ENCODE results near the gene ZNF441.
"Not testable (repeated sequence)": the region's sequence is repeated elsewhere in the genome, so short reads cannot be mapped to it uniquely, and the experiment has no call there.

ZNF441 gene

GRCh38 chr19:11766597-11767591 lies at the start of gene ZNF441:
Gene ZNF441 (plus strand): TSS chr19:11767000. CDS start chr19:11767194, 194 bp downstream.
- peak; percentile 96 to 97 for DNase-seq

- DNase-seq = no peak
These were observed 45.1 kb upstream of the ZNF441 start for GRCh38 chr19:11721681-11722080.

GRCh38 chr19:11722414-11722813 lies 44.4 kb upstream of the ZNF441 start:
- DNase-seq = no peak

GRCh38 chr19:11729586-11729985 lies 37.2 kb upstream of the ZNF441 start:
- DNase-seq = no peak

GRCh38 chr19:11735375-11735774 lies 31.4 kb upstream of the ZNF441 start:
- no peak for DNase-seq

GRCh38 chr19:11736696-11737095 lies 30.1 kb upstream of the ZNF441 start:
- DNase-seq = no peak

- DNase-seq = peak in 1 of 2 donors; percentile 32
These were observed 28.6 kb upstream of the ZNF441 start for GRCh38 chr19:11737964-11738745.

GRCh38 chr19:11738746-11739620 lies 27.8 kb upstream of the ZNF441 start, which contains the start of gene ZNF823:
Gene ZNF823 (minus strand): TSS chr19:11738946. CDS start chr19:11738819, 127 bp downstream.
- peak; percentile 96 to 99 for DNase-seq

GRCh38 chr19:11745869-11746268 lies 20.9 kb upstream of the ZNF441 start:
- no peak for DNase-seq

GRCh38 chr19:11747277-11747676 lies 19.5 kb upstream of the ZNF441 start:
- DNase-seq = no peak

- DNase-seq = no peak
These were observed 17.0 kb upstream of the ZNF441 start for GRCh38 chr19:11749751-11750150.

- no peak for DNase-seq
These were observed 14.5 kb upstream of the ZNF441 start for GRCh38 chr19:11752244-11752736.

GRCh38 chr19:11754663-11755062 lies 12.1 kb upstream of the ZNF441 start:
- DNase-seq = no peak

- no peak for DNase-seq
These were observed 9.8 kb upstream of the ZNF441 start for GRCh38 chr19:11756965-11757364.

- no peak for DNase-seq
These were observed 7.0 kb upstream of the ZNF441 start for GRCh38 chr19:11759805-11760204.

- DNase-seq = no peak
These were observed 3.7 kb upstream of the ZNF441 start for GRCh38 chr19:11763117-11763516.

- no peak for DNase-seq
These were observed 3.2 kb upstream of the ZNF441 start for GRCh38 chr19:11763611-11764010.

- DNase-seq = no peak
These were observed 883 bp downstream of the ZNF441 start for GRCh38 chr19:11767633-11768133.

- no peak for DNase-seq
These were observed 3.2 kb downstream of the ZNF441 start for GRCh38 chr19:11769995-11770394.

- not testable (repeated sequence) for DNase-seq
These were observed 4.7 kb downstream of the ZNF441 start for GRCh38 chr19:11771520-11771919.

- not testable (repeated sequence) for DNase-seq
These were observed 9.9 kb downstream of the ZNF441 start for GRCh38 chr19:11776669-11777068.

GRCh38 chr19:11780431-11781020 lies 13.7 kb downstream of the ZNF441 start:
- no peak for DNase-seq

All from hippocampal formation (tissue), 2 donors.